Stimulated activated CD8-positive, alpha-beta memory T cell treated with anti-CD3 and anti-CD28 coated beads, Interleukin-4, amount 100 ng/mL, for 4 hours (primary cell): ENCODE results near the gene TLN1.

ENCODE experiments used
- DNase-seq, 2 donors: peaks; one replicate each; pipeline ENCODE4 v3.0.0-alpha.2; 2020; ENCODE audit warnings: low read depth in 2 of 2, low spot score in 1 of 2

TLN1 gene

GRCh38 chr9:35756275-35757225 is 24.6 kb upstream of the TLN1 start:
- peak; percentile 49 to 58 for DNase-seq

- DNase-seq, result no peak
Observed at GRCh38 chr9:35755071-35755470, 23.1 kb upstream of the TLN1 start.

DNA sequence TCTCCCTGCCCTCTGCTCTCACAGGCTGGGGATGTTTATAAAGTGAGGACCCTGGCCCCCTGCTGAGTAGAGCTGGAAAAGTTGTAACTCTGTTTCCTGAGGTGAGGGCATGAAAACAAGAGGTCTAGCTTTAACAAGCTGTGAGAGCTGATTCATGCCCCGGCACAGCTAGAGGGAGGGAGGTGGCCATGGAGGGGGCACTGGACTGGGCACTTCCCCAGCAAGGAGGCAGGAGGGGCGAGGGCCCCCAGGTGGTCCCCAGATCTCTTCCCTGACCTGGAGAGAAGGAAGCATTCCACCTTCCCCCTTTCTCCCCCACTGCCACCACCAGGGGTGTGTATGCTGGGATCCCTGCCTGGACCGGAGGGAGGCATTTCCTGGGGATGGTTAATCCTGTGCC is 22.3 kb upstream of the TLN1 start, which contains the start of gene MSMP:
Gene MSMP (minus strand): TSS at position 13 of the 400 bp plus-strand sequence. CDS start 147 bp downstream, outside the sequence.
- no peak for DNase-seq

DNA sequence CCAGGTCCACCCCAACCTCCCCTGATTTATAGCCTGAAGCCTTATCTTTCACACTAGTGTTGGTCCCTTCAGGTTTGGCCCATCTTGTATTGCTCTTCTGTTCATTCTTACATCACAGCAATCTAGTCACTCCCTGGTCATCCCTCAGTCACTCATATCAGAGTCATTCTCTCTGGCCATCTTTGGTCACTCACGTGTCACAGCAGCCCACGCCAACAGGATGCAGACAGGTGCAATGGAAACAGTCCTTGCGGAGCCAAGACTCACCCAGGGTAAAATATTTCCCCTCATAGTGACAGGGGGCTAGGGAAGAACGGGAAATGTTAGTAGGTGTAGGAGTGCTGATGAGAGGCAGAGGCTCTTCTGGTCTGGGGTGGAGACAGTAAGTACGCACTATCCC is 21.5 kb upstream of the TLN1 start:
- no peak for DNase-seq

DNA sequence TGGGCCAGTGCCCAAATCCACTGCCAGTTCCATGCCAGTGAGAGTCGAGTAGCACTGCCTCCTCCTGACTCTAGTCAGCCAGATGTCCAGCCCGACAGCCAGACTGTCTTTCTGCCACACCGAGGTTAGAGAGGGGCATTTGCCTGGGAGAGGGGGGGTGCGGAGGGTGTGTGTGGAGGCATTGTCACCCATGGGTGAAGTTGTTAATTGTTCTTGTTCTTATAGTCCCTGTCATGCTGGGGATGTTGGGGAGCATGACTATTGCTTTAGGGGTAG is 18.2 kb upstream of the TLN1 start:
- no peak for DNase-seq

DNA sequence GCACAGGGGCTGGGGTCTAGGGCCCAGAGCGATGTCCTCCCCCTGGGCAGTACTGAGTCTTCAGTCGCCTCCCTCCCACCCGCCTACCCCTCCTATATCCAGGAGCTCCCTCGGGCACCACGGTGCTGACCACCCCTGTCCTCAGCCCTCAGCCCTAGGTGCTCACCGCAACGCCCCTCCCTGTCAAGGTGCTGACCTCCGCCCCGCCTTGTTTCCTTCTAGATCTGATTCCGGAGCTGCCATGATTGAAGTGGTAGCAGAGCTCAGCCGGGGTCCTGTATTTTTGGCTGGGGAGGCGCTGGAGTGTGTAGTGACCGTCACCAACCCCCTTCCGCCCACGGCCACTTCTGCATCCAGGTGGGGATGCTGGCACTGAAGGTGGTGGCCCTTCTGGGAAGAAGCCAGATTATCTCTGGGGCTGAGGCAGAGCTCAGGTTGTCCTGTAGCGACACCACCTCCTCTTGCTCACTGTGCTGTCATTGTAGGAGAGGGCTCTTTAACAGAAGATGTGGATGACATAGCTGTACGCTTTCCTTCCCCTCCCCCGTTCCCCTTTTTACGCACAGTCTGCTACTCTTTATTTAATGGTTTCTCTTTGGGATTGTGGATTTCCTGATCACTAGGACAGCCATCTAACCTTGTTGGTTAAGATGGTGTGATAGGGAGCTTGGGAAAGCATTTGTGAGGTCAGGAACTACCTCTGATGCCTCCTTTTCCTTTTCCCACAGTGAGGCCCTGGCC is 17.7 kb upstream of the TLN1 start:
- no peak for DNase-seq

GRCh38 chr9:35748858-35749514 is 17.0 kb upstream of the TLN1 start, which contains the start of the genes GBA2 and RGP1:
TSS of gene GBA2 (minus strand) at chr9:35749228. CDS start at chr9:35748704, 524 bp downstream.
TSS of gene RGP1 (plus strand) at chr9:35749287. CDS start at chr9:35749756, 469 bp downstream.
- peak in 1 of 2 donors; percentile 47 for DNase-seq

- no peak for DNase-seq
Observed at GRCh38 chr9:35748242-35748857, 16.4 kb upstream of the TLN1 start.

GRCh38 chr9:35746583-35746982 is 14.6 kb upstream of the TLN1 start:
- no peak for DNase-seq

- DNase-seq, result no peak
Observed at GRCh38 chr9:35745569-35745968, 13.6 kb upstream of the TLN1 start.

DNA sequence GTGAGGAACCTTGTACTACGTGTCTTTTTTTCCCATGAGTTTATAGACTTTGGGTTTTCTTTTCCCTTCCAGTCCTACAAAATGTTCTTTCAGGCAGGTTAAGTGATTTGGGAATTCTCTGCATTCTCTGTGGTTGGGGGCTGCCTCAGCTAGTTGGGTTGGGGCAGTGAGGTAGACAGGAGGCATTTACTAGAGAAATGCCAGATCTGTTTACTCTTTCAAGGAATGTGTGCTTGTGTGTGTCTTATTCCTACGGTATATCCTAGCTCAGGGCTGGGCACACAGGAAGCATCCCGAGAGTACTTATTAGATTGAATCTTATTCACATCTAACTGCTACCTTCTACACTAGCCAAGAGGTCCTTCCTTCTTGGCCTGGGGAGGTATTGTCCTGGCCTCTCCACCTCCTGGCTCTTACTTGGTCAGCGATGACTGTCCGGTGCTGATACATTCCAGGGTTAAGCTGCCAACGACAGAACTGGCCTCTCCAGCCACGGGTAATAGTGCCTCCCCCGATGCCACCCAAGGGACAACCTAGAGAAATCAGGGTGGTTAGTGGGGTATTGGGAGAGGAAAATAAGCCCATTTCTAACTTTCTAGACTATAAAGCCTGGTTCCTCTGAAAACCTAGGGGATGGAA is 12.0 kb upstream of the TLN1 start:
- DNase-seq, result no peak

GRCh38 chr9:35743452-35743851 is 11.5 kb upstream of the TLN1 start:
- no peak for DNase-seq

GRCh38 chr9:35741740-35742139 is 9.7 kb upstream of the TLN1 start:
- no peak for DNase-seq

GRCh38 chr9:35740243-35740642 is 8.2 kb upstream of the TLN1 start:
- DNase-seq, result no peak

DNA sequence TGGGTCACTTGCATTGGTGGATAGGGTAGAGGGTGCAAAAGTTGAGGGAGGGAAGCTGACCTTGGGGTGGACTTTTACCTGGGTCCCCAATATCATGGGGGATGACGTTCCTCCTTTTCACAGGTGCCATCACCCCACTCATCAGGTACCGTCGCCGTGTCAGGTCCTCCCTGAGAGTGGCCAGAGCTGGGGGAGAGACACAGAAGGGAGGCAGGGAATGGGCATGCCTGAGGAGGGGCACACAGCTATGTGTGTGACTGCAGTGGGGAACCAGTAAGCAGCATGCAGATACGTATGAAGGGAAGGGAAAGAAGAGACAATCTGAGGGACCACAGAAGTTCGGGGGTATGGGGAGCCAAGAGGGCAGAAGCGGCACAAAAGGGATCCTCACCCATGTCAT is 6.9 kb upstream of the TLN1 start:
- no peak for DNase-seq

DNA sequence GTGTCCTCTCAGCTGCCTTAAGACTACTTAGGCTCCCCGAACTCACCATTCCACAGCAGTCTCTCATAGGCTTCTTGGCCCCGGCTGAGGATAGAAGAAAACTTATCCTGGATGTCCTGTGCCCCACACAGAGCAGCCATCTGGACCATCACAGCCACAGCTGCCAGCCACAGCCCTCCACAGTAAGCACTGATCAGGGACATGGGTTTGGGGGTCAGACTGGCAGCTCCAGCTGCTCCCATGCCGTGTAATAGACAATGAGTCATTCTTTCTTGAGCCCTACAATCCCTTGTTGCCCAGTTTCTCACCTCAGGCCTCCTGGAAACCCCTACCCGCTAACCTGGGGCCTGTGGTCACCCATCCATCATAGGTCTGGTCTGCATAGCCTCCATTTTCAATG is 6.2 kb upstream of the TLN1 start:
- no peak for DNase-seq

DNA sequence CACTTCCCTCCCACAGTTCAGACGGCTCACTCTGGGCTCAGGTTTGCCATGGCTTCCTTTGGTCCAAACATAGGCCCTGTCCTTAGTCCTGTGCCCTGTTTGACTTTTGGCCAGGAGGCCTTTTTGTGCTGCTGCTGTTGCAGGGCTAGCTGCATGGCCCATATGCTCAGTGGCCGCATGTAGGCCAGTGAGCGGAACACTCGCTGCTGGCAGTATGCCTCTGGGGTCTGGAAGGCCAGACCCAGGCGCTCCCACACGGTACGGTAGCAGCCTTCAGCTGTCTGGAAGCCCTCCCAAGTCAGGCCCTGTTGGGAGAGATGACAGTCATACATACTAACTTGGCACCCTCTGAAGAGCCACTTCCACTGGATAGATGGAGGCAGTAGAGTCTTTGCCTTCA is 5.1 kb upstream of the TLN1 start:
- DNase-seq, result no peak

DNA sequence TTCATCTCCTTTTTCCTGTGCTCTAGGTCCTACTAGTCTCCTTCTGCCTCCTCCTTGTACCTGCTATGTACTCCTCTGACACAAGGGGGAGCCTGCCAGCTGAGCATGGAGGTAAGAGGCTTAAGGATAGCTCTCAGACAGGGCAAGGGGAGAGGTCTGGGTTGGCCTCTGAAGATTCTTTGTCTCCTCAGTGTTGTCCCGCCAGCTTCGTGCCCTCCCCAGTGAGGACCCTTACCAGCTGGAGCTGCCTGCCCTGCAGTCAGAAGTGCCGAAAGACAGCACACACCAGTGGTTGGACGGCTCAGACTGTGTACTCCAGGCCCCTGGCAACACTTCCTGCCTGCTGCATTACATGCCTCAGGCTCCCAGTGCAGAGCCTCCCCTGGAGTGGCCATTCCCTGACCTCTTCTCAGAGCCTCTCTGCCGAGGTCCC is 4.2 kb upstream of the TLN1 start:
- peak; percentile 27 to 45 for DNase-seq

- DNase-seq, result no peak
Observed at GRCh38 chr9:35734096-35734495, 2.1 kb upstream of the TLN1 start.

- no peak for DNase-seq
Observed at GRCh38 chr9:35732800-35733541, 976 bp upstream of the TLN1 start.
